NT2/D1 (cell line): Measurements from ENCODE around the gene NIP7.

Experiments used
- DNase-seq: peaks from one replicate; pipeline ENCODE4 v3.0.0-alpha.2; 2011; ENCODE audit warnings: low read depth, low spot score
- H3K27me3 ChIP-seq: 2 replicates; pipeline ENCODE4 v1.6.0; 2011; ENCODE audit warnings: mild to moderate bottlenecking; ENCODE audit not compliant: insufficient read length, insufficient read depth
- H3K36me3 ChIP-seq: 2 replicates; pipeline ENCODE4 v1.6.1; 2011; ENCODE audit warnings: mild to moderate bottlenecking, low read length, mixed read lengths; ENCODE audit not compliant: insufficient read depth, insufficient read length
- H3K4me1 ChIP-seq: 2 replicates; pipeline ENCODE4 v1.5.1; 2011; ENCODE audit not compliant: insufficient read depth, insufficient read length
- H3K4me3 ChIP-seq: 2 replicates; pipeline ENCODE4 v1.5.1; 2011; ENCODE audit warnings: low read depth; ENCODE audit not compliant: insufficient read length
- H3K9ac ChIP-seq: 2 replicates; pipeline ENCODE4 v1.6.0; 2011; ENCODE audit warnings: low read depth; ENCODE audit not compliant: insufficient read length
- H3K9me3 ChIP-seq: 2 replicates; pipeline ENCODE4 v1.5.1; 2011; ENCODE audit warnings: mild to moderate bottlenecking, low read length; ENCODE audit not compliant: insufficient read depth
- SUZ12 ChIP-seq: IDR thresholded peaks from 2 replicates; pipeline ENCODE4 v1.6.1; 2011; ENCODE audit not compliant: insufficient read length, insufficient read depth; ENCODE audit errors: extremely low read depth
- YY1 ChIP-seq: IDR thresholded peaks from 2 replicates; pipeline ENCODE4 v1.6.1; 2011; ENCODE audit not compliant: insufficient read length, insufficient read depth
- ZNF274 ChIP-seq: IDR thresholded peaks from 2 replicates; pipeline ENCODE4 v1.6.1; 2011; ENCODE audit warnings: mild to moderate bottlenecking, low read depth, low read length

NIP7 gene

GRCh38 chr16:69376393-69377059 is 37.0 kb downstream of the NIP7 start:
- Histone ChIP-seq H3K9me3 (no peaks in the 10 kb centered on the region), H3K9ac (no peak overlapping the region), H3K4me1 (no peaks in the 10 kb centered on the region), H3K36me3 (peaks cover 81% of the 10 kb centered on the region), H3K27me3 (no peaks in the 10 kb centered on the region), H3K4me3 (no peak overlapping the region)
- no peak for TF ChIP-seq ZNF274
- TF ChIP-seq SUZ12: no peak
- no peak for TF ChIP-seq YY1
- DNase-seq: no peak

GRCh38 chr16:69378036-69378435 is 38.5 kb downstream of the NIP7 start:
- DNase-seq: no peak
- TF ChIP-seq ZNF274: no peak
- no peak for TF ChIP-seq SUZ12
- no peak for TF ChIP-seq YY1
- Histone ChIP-seq H3K4me1 (no peaks in the 10 kb centered on the region), H3K36me3 (peaks cover 83% of the 10 kb centered on the region), H3K9ac (no peak overlapping the region), H3K4me3 (no peak overlapping the region), H3K9me3 (no peaks in the 10 kb centered on the region), H3K27me3 (no peaks in the 10 kb centered on the region)

GRCh38 chr16:69378760-69379159 is 39.2 kb downstream of the NIP7 start:
- TF ChIP-seq ZNF274: no peak
- H3K4me1 ChIP-seq: no peaks in the 10 kb centered on the region
- no peak overlapping the region for H3K9ac ChIP-seq
- H3K36me3 ChIP-seq: peaks cover 84% of the 10 kb centered on the region
- H3K27me3 ChIP-seq: no peaks in the 10 kb centered on the region
- DNase-seq: no peak
- no peak overlapping the region for H3K4me3 ChIP-seq
- H3K9me3 ChIP-seq: no peaks in the 10 kb centered on the region

- Histone ChIP-seq H3K4me1 (no peaks in the 10 kb centered on the region), H3K9me3 (no peaks in the 10 kb centered on the region), H3K4me3 (no peak overlapping the region), H3K27me3 (no peaks in the 10 kb centered on the region), H3K36me3 (peaks cover 77% of the 10 kb centered on the region), H3K9ac (no peak overlapping the region)
- TF ChIP-seq SUZ12 (no peak), YY1 (no peak), ZNF274 (no peak)
- no peak for DNase-seq
Measured at GRCh38 chr16:69381231-69381630, 41.7 kb downstream of the NIP7 start.

GRCh38 chr16:69382421-69382820 is 42.8 kb downstream of the NIP7 start:
- no peak for DNase-seq
- Histone ChIP-seq H3K36me3 (peaks cover 71% of the 10 kb centered on the region), H3K9me3 (no peaks in the 10 kb centered on the region), H3K27me3 (no peaks in the 10 kb centered on the region), H3K4me3 (no peak overlapping the region), H3K9ac (no peak overlapping the region), H3K4me1 (no peaks in the 10 kb centered on the region)
- no peak for TF ChIP-seq ZNF274
- TF ChIP-seq YY1: no peak

GRCh38 chr16:69384974-69385373 is 45.4 kb downstream of the NIP7 start:
- H3K36me3 ChIP-seq: peaks cover 46% of the 10 kb centered on the region
- H3K4me3 ChIP-seq: peak overlapping the region; percentile 81
- H3K27me3 ChIP-seq: no peaks in the 10 kb centered on the region
- peak overlapping the region; percentile 95 for H3K9ac ChIP-seq
- TF ChIP-seq ZNF274 (no peak), SUZ12 (no peak), YY1 (no peak)
- H3K9me3 ChIP-seq: no peaks in the 10 kb centered on the region
- DNase-seq: no peak
- H3K4me1 ChIP-seq: no peaks in the 10 kb centered on the region

GRCh38 chr16:69386596-69386995 is 47.0 kb downstream of the NIP7 start:
- Histone ChIP-seq H3K9ac (no peak overlapping the region), H3K9me3 (no peaks in the 10 kb centered on the region), H3K4me1 (no peaks in the 10 kb centered on the region), H3K27me3 (no peaks in the 10 kb centered on the region), H3K4me3 (no peak overlapping the region), H3K36me3 (peaks cover 32% of the 10 kb centered on the region)
- no peak for TF ChIP-seq ZNF274
- TF ChIP-seq YY1: no peak
- TF ChIP-seq SUZ12: no peak
- no peak for DNase-seq
